ENCODE data around the gene SKI. TPM values are rescaled to one million over a fixed set of nuclear protein-coding genes. Genes with fewer than 3 reads are reported as not detected.

SKI gene
- total and polyA plus RNA-seq, 9 of the 15 experiments (the other 6 are each of a cell fraction or from before 2014, with no cell fraction given) = 0.10 to 60.5 (median 4.6) TPM

GRCh38 chr1:2199042-2199810 is 28.9 kb upstream of the SKI start (continued):
- TF ChIP-seq HINFP (tag; conservative IDR thresholded peaks at IDR 0.05; ENCODE audit: low read depth) = no peak
- no peak for TF ChIP-seq XRCC4 (IDR thresholded peaks at IDR 0.05; ENCODE audit: extremely low read depth, insufficient read depth, insufficient read length)
- no peak for TF ChIP-seq ZNF311 (CRISPR knock-in tag; IDR thresholded peaks at IDR 0.05)
- no peak for TF ChIP-seq HBP1 (CRISPR knock-in tag; IDR thresholded peaks at IDR 0.05)
- TF ChIP-seq RNF219 (CRISPR knock-in tag; IDR thresholded peaks at IDR 0.05) = no peak
- TF ChIP-seq ZBTB5 (IDR thresholded peaks at IDR 0.05) = no peak
- TF ChIP-seq ETS1 (conservative IDR thresholded peaks at IDR 0.05; ENCODE audit: control insufficient read depth, low read depth, low read length) = peak; percentile 78; the same call in 1 of the 2 replicates
- peak; percentile 42; the same call in 1 of the 2 replicates for TF ChIP-seq SPI1 (IDR thresholded peaks at IDR 0.05; ENCODE audit: borderline replicate concordance, low read depth, low read length)
- TF ChIP-seq BRF2 (IDR thresholded peaks at IDR 0.05; ENCODE audit: borderline replicate concordance, insufficient read depth, insufficient read length) = no peak
- TF ChIP-seq ELF2 (CRISPR knock-in tag; IDR thresholded peaks at IDR 0.05) = no peak
- TF ChIP-seq SRSF7 (optimal IDR thresholded peaks at IDR 0.05; ENCODE audit: low read depth, low read length) = no peak
- peak; percentile 11; the same call in 1 of the 2 replicates for TF ChIP-seq EP300 (IDR thresholded peaks at IDR 0.05; ENCODE audit: low read length)
- TF ChIP-seq STAT5A (IDR thresholded peaks at IDR 0.05; ENCODE audit: borderline replicate concordance, low read length) = no peak
- TF ChIP-seq NONO (IDR thresholded peaks at IDR 0.05; ENCODE audit: low read depth in 2 of 2, low read length in 1 of 2) = no peak
- TF ChIP-seq SLC30A9 (CRISPR knock-in tag; IDR thresholded peaks at IDR 0.05) = no peak
- TF ChIP-seq KDM5B (IDR thresholded peaks at IDR 0.05; ENCODE audit: insufficient replicate concordance, low read depth, low read length) = peak; percentile 89

All from K562 (cell line).